HG03342 (cell line): Measurements from ENCODE around the gene PTPRG.

Experiments used
- ATAC-seq: cut with Tn5 transposase; IDR thresholded peaks from one replicate; pipeline ENCODE4 v1.9.1; 2021; ENCODE audit warnings: mild to moderate bottlenecking, moderate library complexity; ENCODE audit not compliant: unreplicated experiment

Gene PTPRG

GRCh38 chr3:61978460-61979419, 417.4 kb downstream of the PTPRG start:
- no peak for ATAC-seq

- ATAC-seq = no peak
Observed at GRCh38 chr3:61979638-61980037, 418.3 kb downstream of the PTPRG start.

- no peak for ATAC-seq
Observed at GRCh38 chr3:61980041-61980440, 418.7 kb downstream of the PTPRG start.

- no peak for ATAC-seq
Observed at GRCh38 chr3:61981060-61981459, 419.7 kb downstream of the PTPRG start.

GRCh38 chr3:61983479-61983878, 422.1 kb downstream of the PTPRG start:
- no peak for ATAC-seq

- no peak for ATAC-seq
Observed at GRCh38 chr3:61985020-61985419, 423.6 kb downstream of the PTPRG start.

- no peak for ATAC-seq
Observed at GRCh38 chr3:61986473-61986872, 425.1 kb downstream of the PTPRG start.

GRCh38 chr3:61989681-61990080, 428.3 kb downstream of the PTPRG start:
- ATAC-seq = no peak

- no peak for ATAC-seq
Observed at GRCh38 chr3:61990327-61991027, 429.1 kb downstream of the PTPRG start.

- no peak for ATAC-seq
Observed at GRCh38 chr3:61991706-61992105, 430.3 kb downstream of the PTPRG start.

GRCh38 chr3:61996366-61996765, 435.0 kb downstream of the PTPRG start:
- ATAC-seq = no peak

- ATAC-seq = no peak
Observed at GRCh38 chr3:61997101-61997500, 435.7 kb downstream of the PTPRG start.

GRCh38 chr3:62003835-62004234, 442.5 kb downstream of the PTPRG start:
- no peak for ATAC-seq

- no peak for ATAC-seq
Observed at GRCh38 chr3:62007036-62007435, 445.7 kb downstream of the PTPRG start.

GRCh38 chr3:62010989-62011388, 449.6 kb downstream of the PTPRG start:
- ATAC-seq = no peak

GRCh38 chr3:62011666-62012065, 450.3 kb downstream of the PTPRG start:
- ATAC-seq = no peak

- no peak for ATAC-seq
Observed at GRCh38 chr3:62013951-62014350, 452.6 kb downstream of the PTPRG start.

- no peak for ATAC-seq
Observed at GRCh38 chr3:62015111-62015510, 453.7 kb downstream of the PTPRG start.

GRCh38 chr3:62019906-62020305, 458.5 kb downstream of the PTPRG start:
- ATAC-seq = no peak

GRCh38 chr3:62020706-62021105, 459.3 kb downstream of the PTPRG start:
- ATAC-seq = no peak

- ATAC-seq = no peak
Observed at GRCh38 chr3:62022312-62022711, 460.9 kb downstream of the PTPRG start.

- no peak for ATAC-seq
Observed at GRCh38 chr3:62024882-62025281, 463.5 kb downstream of the PTPRG start.
